GM19193 (cell line): ENCODE data around the gene TSPAN9.

ENCODE experiments used
- POLR2A ChIP-seq: IDR thresholded peaks from 4 replicates; pipeline ENCODE4 v1.6.1; 2011; ENCODE audit not compliant: insufficient read depth, insufficient read length; ENCODE audit errors: extremely low read depth

TSPAN9 gene

DNA sequence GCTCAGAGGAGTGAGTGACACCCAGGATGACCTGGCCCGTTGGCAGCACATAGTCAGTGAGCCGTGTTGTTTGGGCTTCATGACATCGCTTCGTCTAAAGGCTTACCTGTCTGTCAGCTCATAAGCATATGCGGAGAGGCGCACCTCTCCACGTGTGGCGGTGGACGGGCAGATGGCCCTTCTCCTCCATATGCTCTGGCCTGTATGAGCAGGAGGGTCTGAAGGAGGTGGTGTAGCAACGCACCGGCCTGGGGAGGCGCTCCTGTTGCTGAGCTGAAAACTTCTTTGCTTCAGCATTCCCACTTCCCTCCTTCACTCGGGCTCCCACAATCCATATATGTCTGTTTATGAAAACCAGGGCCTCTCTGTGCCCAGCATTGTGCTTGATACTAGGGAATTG, 186.1 kb downstream of the TSPAN9 start:
- no peak for TF ChIP-seq POLR2A

DNA sequence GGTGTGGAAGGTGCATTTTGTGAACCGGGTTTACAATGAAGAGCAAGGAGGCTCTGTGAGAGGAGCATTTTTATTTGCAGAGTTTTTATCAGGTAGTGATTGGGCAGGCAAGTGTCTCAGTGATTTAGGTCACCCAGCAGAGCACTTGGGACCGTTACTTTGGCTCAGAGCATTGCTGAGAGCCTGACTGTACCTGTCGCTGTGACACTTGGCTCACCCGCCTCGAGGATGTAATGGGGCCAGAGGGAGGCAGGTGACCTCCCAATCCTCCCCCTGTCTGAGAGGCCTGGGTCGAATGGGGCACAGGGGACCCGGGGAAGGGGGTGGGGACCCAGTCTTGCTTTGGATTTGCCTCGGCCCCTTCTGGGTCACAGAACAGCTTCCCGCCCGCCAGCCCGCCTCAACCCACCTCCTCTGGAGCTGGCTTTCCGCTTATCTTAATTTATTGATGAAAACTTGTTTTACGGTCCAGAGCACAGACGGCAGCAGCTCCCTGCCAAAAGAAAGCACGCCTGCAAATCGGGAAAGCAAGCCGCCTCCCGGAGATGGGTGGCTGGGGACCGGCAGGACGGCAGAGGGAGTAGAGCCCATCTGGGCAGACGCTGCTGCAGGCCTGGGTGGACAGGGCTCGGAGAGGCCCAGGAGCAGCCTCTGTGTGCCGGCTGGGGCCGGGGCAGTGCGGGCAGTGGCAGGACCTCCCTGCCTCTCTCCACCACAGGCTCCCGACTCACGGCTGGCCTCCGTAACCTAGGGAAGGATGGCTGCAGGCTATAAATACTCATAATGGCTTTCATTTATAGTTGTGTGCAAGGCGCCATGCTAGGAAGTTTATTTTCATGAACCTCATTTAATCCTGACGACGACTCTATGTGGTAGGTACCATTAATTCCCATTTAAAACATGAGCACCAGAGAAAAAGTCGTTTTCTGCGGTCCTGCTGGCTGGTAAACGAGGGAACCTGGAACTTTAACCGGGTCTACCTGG, 187.1 kb downstream of the TSPAN9 start:
- TF ChIP-seq POLR2A = no peak

DNA sequence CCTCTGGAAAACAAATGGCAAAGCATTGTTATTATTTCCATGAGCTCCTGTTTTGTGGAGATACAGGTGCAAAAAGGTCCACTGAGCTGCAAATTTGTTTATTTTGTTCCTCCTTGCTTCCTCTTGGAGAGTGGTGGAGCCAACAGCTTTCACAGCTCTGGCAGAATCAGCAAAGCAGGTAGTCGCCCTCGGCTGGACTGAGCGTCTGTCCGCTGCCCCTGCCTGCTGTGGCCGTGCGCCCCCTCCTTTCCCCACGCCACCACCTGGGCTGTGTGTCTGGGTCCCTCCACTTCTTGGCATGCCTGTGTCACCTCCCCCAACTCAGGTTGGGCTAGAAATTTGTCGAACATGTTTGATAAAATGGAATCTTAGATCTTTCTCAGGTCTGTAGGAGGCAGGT, 188.2 kb downstream of the TSPAN9 start:
- no peak for TF ChIP-seq POLR2A

DNA sequence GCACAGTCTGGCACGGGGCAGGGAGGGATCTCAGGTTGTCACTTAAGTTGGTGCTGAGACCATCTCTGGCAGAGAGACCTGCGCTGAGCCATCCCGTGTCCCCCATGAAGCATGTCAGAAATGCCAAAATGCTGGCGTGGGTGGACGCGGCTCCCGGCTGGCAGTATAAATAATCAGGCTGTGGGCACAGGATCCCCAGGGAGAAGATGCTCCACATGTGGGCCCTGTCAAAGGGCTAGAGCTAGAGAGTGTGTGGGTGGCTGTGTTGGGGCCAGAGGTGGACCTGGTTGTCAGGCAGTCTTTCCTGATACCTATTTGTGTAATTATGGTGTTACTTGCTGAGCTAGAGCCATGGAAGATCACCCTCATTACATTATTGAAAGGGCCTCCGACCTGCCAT, 189.5 kb downstream of the TSPAN9 start:
- TF ChIP-seq POLR2A = no peak

DNA sequence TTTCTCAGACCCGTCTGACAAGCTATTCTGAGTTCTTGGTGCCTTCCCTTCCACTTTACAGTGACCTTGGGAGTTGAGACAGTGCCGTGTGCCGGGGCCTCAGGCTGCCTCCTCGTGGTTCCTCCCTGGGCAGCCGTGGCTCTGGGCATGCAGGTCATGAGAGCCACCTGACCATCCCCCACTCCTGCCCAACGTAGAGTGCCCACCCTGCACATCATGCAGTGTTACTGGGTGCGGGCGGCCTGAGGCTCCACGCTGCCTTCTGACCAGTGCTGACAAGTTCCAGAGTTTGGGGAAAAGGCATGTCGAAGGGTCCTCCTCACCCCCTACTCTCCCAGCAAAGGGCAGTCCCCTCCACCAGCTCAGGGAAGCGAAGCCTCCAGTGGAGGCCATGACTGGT, 190.5 kb downstream of the TSPAN9 start:
- TF ChIP-seq POLR2A = no peak

DNA sequence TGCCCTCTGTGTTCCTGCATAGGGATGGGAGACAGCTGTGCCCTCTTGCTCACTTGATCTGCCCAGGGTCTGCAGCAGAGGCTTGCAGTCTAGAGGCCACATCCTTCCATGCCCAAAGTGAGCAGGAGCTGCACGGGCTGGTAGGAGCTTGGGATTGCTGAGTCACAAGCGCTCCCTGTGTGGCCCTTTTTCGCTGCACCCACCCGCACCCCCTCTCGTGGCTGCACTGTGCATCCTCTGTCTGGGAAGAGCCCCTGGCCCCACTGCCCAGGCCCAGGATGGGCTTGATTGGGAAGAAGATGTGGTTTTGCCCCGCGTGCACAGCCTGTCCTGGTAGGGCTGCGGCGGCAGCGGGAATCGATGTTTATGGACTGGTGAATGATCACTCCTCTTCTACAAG, 192.4 kb downstream of the TSPAN9 start:
- no peak for TF ChIP-seq POLR2A

DNA sequence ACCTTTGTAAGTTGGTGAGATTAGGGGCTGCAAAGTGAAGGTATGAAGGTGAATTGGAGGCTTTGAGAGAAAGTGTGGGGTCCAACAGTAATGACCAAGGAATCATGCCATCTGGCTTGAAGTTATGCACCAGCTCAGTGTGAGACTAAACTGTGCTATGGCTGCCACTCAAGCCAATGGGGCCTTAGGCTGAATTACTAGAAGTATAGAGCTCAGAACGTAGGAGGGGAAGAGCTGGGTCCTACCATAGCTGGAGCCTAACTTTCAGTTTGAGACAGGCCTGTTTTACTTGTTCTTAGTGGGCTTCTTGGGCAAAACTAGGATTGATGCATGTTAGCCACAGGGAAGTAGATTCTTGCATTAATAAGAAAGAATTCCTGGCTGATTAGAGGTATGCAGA, 194.0 kb downstream of the TSPAN9 start:
- TF ChIP-seq POLR2A = no peak

DNA sequence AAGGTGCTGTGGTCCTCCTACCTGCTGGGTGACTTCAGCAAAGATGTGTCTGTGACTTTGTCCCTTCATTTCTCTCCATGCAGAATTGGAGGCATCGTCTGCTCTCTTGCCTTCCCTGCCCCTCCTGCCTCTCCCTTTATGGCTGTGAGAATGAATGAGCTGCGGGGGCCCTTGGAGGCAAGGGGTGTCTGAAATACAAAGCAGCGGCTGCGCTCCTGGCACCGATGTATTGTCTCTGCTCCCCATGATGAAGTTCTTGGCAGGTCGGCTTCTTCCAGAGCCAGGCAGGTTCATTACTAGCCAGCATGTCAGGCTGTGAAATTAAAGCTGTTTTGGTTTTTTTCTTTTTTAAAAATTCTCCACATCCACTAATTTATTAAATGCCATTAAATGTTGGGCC, 194.5 kb downstream of the TSPAN9 start:
- TF ChIP-seq POLR2A = no peak

DNA sequence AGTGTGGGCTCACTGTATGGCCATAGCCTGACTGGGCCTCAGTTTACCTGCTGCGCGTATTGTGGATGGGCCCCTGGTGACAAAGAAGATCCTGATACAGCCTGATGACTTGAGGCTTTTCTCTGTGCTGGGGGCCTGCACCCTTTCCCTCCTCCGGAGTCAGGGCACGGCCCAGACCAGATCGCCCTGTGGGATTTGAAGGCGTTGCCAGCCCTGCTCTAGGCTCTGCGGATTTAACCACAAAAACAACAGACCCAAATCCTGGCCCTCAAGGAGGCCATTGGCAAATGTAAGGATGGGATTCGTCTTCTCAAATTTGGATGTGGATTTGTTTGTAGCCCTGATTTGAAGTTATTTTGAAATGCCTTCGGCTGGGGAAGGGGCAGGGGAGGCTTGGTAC, 195.8 kb downstream of the TSPAN9 start:
- TF ChIP-seq POLR2A = no peak

DNA sequence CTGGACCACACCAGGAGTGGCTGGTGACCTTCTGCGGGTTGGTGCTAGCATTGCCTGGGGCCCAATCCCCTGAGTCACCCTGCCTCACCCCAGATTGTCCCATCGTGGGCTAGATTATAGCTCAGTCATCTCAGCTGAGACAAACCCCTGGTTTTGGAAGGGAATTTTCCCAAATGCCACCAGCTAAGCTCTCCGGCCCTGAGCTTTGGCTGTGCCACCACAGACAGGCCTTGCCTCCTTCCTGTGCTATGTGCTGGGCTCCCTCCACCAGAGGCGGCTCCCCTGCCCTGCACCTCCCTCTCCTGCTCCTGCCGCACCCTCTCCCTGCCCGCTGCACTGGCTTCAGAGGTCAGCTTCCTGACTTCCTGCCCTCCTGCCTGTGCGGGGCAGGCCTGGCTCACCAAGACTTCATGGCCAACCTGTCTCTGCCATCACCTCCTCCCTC, 196.3 kb downstream of the TSPAN9 start:
- no peak for TF ChIP-seq POLR2A

DNA sequence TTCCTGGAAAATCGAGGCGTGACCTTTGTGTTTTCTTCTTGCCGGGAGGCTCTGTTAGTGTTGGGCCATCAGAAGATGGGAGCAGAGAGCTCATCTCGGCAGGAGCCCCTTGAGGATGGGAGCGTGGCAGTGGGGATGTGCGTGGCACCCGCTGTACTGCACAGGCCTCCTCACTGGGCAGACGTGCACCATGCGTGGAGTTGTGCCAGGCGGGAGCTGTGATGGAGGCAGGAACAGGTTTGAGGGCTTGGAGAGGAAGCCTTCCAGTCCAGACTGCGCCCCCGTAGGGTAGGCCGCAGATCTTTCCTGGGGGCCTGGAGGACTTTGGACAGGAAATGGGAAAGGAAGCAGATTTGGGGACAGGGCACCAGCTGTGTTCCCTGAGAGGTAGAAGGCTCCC, 197.5 kb downstream of the TSPAN9 start:
- no peak for TF ChIP-seq POLR2A

DNA sequence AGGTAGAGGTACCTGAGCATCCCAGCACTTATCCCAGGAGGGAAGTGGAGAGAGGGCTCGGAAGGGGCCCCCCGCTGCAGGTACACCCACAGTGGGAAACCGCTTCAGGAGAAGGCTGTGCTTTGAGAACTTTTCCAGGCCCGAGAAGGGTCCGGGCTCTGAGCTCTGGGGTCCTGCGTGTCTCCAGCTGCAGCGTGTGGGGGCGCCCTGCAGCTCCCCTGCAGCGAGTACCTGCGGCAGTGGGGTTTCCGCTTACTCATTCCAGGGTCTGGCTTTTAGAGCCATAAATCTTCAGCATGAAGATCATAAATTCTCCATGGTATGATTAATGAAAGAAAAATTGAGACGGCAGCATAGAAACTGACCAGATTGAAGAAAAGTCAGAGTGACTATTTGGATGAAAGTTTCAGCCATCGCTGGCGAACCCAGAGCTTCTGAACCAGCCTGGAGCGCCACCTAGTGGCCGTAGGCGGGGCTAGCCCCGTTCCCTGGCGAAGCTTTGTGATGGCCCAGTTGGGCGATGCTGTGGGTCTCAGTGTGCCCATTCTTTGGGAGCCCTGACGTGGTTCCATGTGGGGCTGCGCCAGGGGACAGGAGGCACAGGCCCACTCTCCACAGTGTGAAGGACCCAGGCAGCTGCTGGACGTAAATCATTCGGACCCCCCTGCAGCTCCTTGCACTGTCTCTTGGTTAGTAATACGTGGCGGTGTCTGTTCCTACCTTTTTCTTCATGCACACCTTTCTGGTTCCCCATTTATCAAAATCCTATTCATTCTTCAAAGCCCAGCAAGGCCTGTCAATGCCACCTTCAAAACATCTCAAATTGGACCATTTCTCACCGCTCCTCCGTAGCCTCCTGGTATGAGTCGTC, 198.2 kb downstream of the TSPAN9 start:
- TF ChIP-seq POLR2A = no peak

DNA sequence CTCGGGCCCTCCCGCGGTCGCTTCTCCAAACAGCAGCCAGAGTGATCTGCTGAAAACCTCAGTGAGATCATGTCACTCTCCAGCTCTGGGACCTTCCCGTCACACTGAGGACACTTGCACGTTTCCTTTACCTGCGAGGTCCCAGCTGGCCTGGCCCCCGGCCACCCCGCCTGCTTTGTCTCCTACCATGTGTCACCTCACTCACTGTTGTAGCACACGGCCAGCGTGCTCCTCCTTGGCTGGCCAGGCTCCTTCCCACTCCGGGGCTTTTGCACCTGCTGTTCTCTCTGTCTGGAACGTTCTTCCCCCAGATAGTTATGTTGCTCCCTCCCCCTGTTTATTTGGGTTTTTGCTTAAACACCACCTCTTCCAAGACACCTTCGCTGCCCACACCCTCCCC, 199.0 kb downstream of the TSPAN9 start:
- TF ChIP-seq POLR2A = no peak

DNA sequence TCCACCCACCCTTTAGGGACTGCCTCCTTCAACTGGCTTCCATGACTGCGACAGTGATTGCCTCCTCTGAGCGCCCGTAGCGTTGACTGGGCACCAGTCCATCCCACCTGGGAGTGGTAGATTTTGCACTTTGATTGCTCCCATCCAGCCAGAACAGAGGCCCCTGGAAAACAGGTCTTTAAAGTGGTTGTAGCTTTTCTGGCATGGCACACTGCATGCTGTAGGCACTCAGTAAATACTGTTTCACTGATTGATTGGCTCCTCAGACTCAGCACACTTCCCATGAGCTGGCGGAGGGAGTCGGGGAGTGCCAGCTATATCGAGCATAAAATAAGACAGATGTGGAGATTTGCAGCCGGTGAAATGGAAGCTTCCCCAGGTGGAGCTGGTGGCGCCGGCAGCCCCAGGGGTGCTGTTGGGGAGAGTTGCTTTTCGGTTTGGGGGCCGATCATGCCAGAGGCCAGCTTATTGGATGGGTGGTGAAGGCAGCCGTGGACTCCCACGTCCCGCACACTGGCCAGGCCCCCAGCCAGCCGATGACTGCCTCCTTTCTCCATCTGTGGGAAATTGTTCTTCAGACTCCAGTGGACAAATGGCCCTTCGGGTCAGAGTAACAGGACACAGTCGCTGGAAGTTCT, 200.2 kb downstream of the TSPAN9 start:
- no peak for TF ChIP-seq POLR2A
